ENCODE measurements around the gene MPV17L.
"Not testable (repeated sequence)": the region's sequence is repeated elsewhere in the genome, so short reads cannot be mapped to it uniquely, and the experiment has no call there.

MPV17L gene

GRCh38 chr16:15451098-15451731, 55.7 kb downstream of the MPV17L start:
- H3K9me3 ChIP-seq (ENCODE audit: control insufficient read depth, low read length) = no peaks in the 10 kb centered on the region
- no peak overlapping the region for H3K23ac ChIP-seq (ENCODE audit: low read length in 2 of 2)
- no peak for DNase-seq
- no peak overlapping the region for H3K4ac ChIP-seq (ENCODE audit: low read depth in 1 of 2, low read length in 2 of 2)
- no peak overlapping the region for H4K8ac ChIP-seq (ENCODE audit: low read length)
- no peak overlapping the region for H3K27ac ChIP-seq (ENCODE audit: low read length, poor library complexity, severe bottlenecking)
- H2BK120ac ChIP-seq (ENCODE audit: low read depth, low read length) = no peak overlapping the region
- no peaks in the 10 kb centered on the region for H3K27me3 ChIP-seq (ENCODE audit: control insufficient read depth in 1 of 2, insufficient read depth in 1 of 2, low read length in 2 of 2)
- no peak overlapping the region for H2AK5ac ChIP-seq (ENCODE audit: low read length, severe bottlenecking)
- H3K18ac ChIP-seq (ENCODE audit: low read depth in 1 of 2, low read length in 2 of 2) = no peak overlapping the region
- no peak overlapping the region for H2AFZ ChIP-seq (ENCODE audit: low read depth, low read length)
- H3K4me1 ChIP-seq (ENCODE audit: control insufficient read depth, insufficient read depth, low read depth, low read length) = peaks cover 2% of the 10 kb centered on the region
- H3K36me3 ChIP-seq (ENCODE audit: control insufficient read depth in 1 of 2, insufficient read depth in 2 of 2, low read depth in 1 of 2, low read length in 2 of 2) = peaks cover 5 to 41% of the 10 kb centered on the region in 2 experiments
- H2BK15ac ChIP-seq (ENCODE audit: low read depth, poor library complexity, severe bottlenecking) = no peak overlapping the region
- no peak overlapping the region for H3K4me2 ChIP-seq (ENCODE audit: low read length, poor library complexity, severe bottlenecking)
- no peak overlapping the region for H4K91ac ChIP-seq (ENCODE audit: low read length)
- H2BK5ac ChIP-seq (ENCODE audit: low read depth, low read length, poor library complexity, severe bottlenecking) = no peak overlapping the region
- no peak overlapping the region for H3K14ac ChIP-seq (ENCODE audit: low read length in 2 of 2)
- peaks cover 26% of the 10 kb centered on the region for H3K79me1 ChIP-seq (replicated peaks; ENCODE audit: low read length, poor library complexity, severe bottlenecking)
- H2BK12ac ChIP-seq (ENCODE audit: low read length in 2 of 2) = no peak overlapping the region
- WGBS = 91% methylated on average over 8 of the region's 10 CpGs
- no peak overlapping the region for H3K9ac ChIP-seq (ENCODE audit: low read length)
- H3K4me3 ChIP-seq (ENCODE audit: insufficient read depth in 1 of 2, low read depth in 1 of 2, low read length in 2 of 2) = peak overlapping the region in 1 of 2 experiments; percentile 31

- H3K79me1 ChIP-seq (replicated peaks; ENCODE audit: low read length, poor library complexity, severe bottlenecking) = peaks cover 21% of the 10 kb centered on the region
- H3K4ac ChIP-seq (ENCODE audit: low read depth in 1 of 2, low read length in 2 of 2) = no peak overlapping the region
- no peak overlapping the region for H2AK5ac ChIP-seq (ENCODE audit: low read length, severe bottlenecking)
- H2BK5ac ChIP-seq (ENCODE audit: low read depth, low read length, poor library complexity, severe bottlenecking) = no peak overlapping the region
- no peak for DNase-seq
- no peak overlapping the region for H3K4me2 ChIP-seq (ENCODE audit: low read length, poor library complexity, severe bottlenecking)
- H3K27me3 ChIP-seq (ENCODE audit: control insufficient read depth in 1 of 2, insufficient read depth in 1 of 2, low read length in 2 of 2) = no peaks in the 10 kb centered on the region
- no peak overlapping the region for H3K23ac ChIP-seq (ENCODE audit: low read length in 2 of 2)
- no peak overlapping the region for H4K8ac ChIP-seq (ENCODE audit: low read length)
- H3K4me1 ChIP-seq (ENCODE audit: control insufficient read depth, insufficient read depth, low read depth, low read length) = peaks cover 2% of the 10 kb centered on the region
- H3K27ac ChIP-seq (ENCODE audit: low read length, poor library complexity, severe bottlenecking) = no peak overlapping the region
- H2BK12ac ChIP-seq (ENCODE audit: low read length in 2 of 2) = no peak overlapping the region
- no peak overlapping the region for H2BK15ac ChIP-seq (ENCODE audit: low read depth, poor library complexity, severe bottlenecking)
- no peak overlapping the region for H2BK120ac ChIP-seq (ENCODE audit: low read depth, low read length)
- peaks cover 5 to 35% of the 10 kb centered on the region in 2 experiments for H3K36me3 ChIP-seq (ENCODE audit: control insufficient read depth in 1 of 2, insufficient read depth in 2 of 2, low read depth in 1 of 2, low read length in 2 of 2)
- H2AFZ ChIP-seq (ENCODE audit: low read depth, low read length) = no peak overlapping the region
- peak overlapping the region in 1 of 2 experiments; percentile 8 for H3K4me3 ChIP-seq (ENCODE audit: insufficient read depth in 1 of 2, low read depth in 1 of 2, low read length in 2 of 2)
- H3K9me3 ChIP-seq (ENCODE audit: control insufficient read depth, low read length) = no peaks in the 10 kb centered on the region
- H3K14ac ChIP-seq (ENCODE audit: low read length in 2 of 2) = no peak overlapping the region
- no peak overlapping the region for H4K91ac ChIP-seq (ENCODE audit: low read length)
- peak overlapping the region; percentile 9 for H3K9ac ChIP-seq (ENCODE audit: low read length)
- 89% methylated on average over 8 of the region's 8 CpGs for WGBS
- H3K18ac ChIP-seq (ENCODE audit: low read depth in 1 of 2, low read length in 2 of 2) = no peak overlapping the region
Measured at GRCh38 chr16:15452246-15452855, 56.8 kb downstream of the MPV17L start.

GRCh38 chr16:15453296-15453695, 57.7 kb downstream of the MPV17L start:
- H3K27me3 ChIP-seq (ENCODE audit: control insufficient read depth in 1 of 2, insufficient read depth in 1 of 2, low read length in 2 of 2); H2BK12ac ChIP-seq (ENCODE audit: low read length in 2 of 2); H2BK5ac ChIP-seq (ENCODE audit: low read depth, low read length, poor library complexity, severe bottlenecking); H2BK15ac ChIP-seq (ENCODE audit: low read depth, poor library complexity, severe bottlenecking); H3K23ac ChIP-seq (ENCODE audit: low read length in 2 of 2); H3K4me2 ChIP-seq (ENCODE audit: low read length, poor library complexity, severe bottlenecking); H3K14ac ChIP-seq (ENCODE audit: low read length in 2 of 2); H3K9me3 ChIP-seq (ENCODE audit: control insufficient read depth, low read length); H3K18ac ChIP-seq (ENCODE audit: low read depth in 1 of 2, low read length in 2 of 2); H2BK120ac ChIP-seq (ENCODE audit: low read depth, low read length); H3K4me3 ChIP-seq (ENCODE audit: insufficient read depth in 1 of 2, low read depth in 1 of 2, low read length in 2 of 2); DNase-seq; H4K91ac ChIP-seq (ENCODE audit: low read length); H3K4me1 ChIP-seq (ENCODE audit: control insufficient read depth, insufficient read depth, low read depth, low read length); H3K9ac ChIP-seq (ENCODE audit: low read length); H3K27ac ChIP-seq (ENCODE audit: low read length, poor library complexity, severe bottlenecking); H4K8ac ChIP-seq (ENCODE audit: low read length); H3K4ac ChIP-seq (ENCODE audit: low read depth in 1 of 2, low read length in 2 of 2); H2AK5ac ChIP-seq (ENCODE audit: low read length, severe bottlenecking); H2AFZ ChIP-seq (ENCODE audit: low read depth, low read length): not testable (repeated sequence)
- peaks cover 5 to 31% of the 10 kb centered on the region in 2 experiments for H3K36me3 ChIP-seq (ENCODE audit: control insufficient read depth in 1 of 2, insufficient read depth in 2 of 2, low read depth in 1 of 2, low read length in 2 of 2)
- WGBS = 94% methylated on average over 6 of the region's 7 CpGs
- H3K79me1 ChIP-seq (replicated peaks; ENCODE audit: low read length, poor library complexity, severe bottlenecking) = peaks cover 21% of the 10 kb centered on the region

- not testable (repeated sequence) for H2BK120ac ChIP-seq (ENCODE audit: low read depth, low read length); H3K23ac ChIP-seq (ENCODE audit: low read length in 2 of 2); H2BK15ac ChIP-seq (ENCODE audit: low read depth, poor library complexity, severe bottlenecking); H3K4me3 ChIP-seq (ENCODE audit: insufficient read depth in 1 of 2, low read depth in 1 of 2, low read length in 2 of 2); H3K18ac ChIP-seq (ENCODE audit: low read depth in 1 of 2, low read length in 2 of 2); H3K27ac ChIP-seq (ENCODE audit: low read length, poor library complexity, severe bottlenecking); H4K91ac ChIP-seq (ENCODE audit: low read length); H3K4me2 ChIP-seq (ENCODE audit: low read length, poor library complexity, severe bottlenecking); H3K4ac ChIP-seq (ENCODE audit: low read depth in 1 of 2, low read length in 2 of 2); H3K9ac ChIP-seq (ENCODE audit: low read length); H2BK5ac ChIP-seq (ENCODE audit: low read depth, low read length, poor library complexity, severe bottlenecking); H3K9me3 ChIP-seq (ENCODE audit: control insufficient read depth, low read length); H4K8ac ChIP-seq (ENCODE audit: low read length); H2BK12ac ChIP-seq (ENCODE audit: low read length in 2 of 2); H2AK5ac ChIP-seq (ENCODE audit: low read length, severe bottlenecking); H2AFZ ChIP-seq (ENCODE audit: low read depth, low read length); H3K4me1 ChIP-seq (ENCODE audit: control insufficient read depth, insufficient read depth, low read depth, low read length); H3K27me3 ChIP-seq (ENCODE audit: control insufficient read depth in 1 of 2, insufficient read depth in 1 of 2, low read length in 2 of 2); DNase-seq; H3K14ac ChIP-seq (ENCODE audit: low read length in 2 of 2)
- H3K36me3 ChIP-seq (ENCODE audit: control insufficient read depth in 1 of 2, insufficient read depth in 2 of 2, low read depth in 1 of 2, low read length in 2 of 2) = peaks cover 3 to 28% of the 10 kb centered on the region in 2 experiments
- peaks cover 15% of the 10 kb centered on the region for H3K79me1 ChIP-seq (replicated peaks; ENCODE audit: low read length, poor library complexity, severe bottlenecking)
- WGBS = 93% methylated on average over 10 of the region's 11 CpGs
Measured at GRCh38 chr16:15454933-15455332, 59.4 kb downstream of the MPV17L start.

All from mesenchymal stem cell (in vitro differentiated cells and primary cell).